WTC11 (cell line): ENCODE measurements around the gene ACBD6. TPM values are rescaled to one million over a fixed set of nuclear protein-coding genes. Genes with fewer than 3 reads are reported as not detected.

Experiments used
- ATAC-seq: fragments of 200-7000 bp; cut with Tn5 transposase; 2 replicates; pipeline ENCODE4 v1.10.0; 2021; ENCODE audit warnings: mild to moderate bottlenecking, moderate library complexity
- CTCF ChIA-PET: fragments of 300-600 bp; sonication (Branson Sonifier 250); formaldehyde crosslinking; loops from one replicate; lab custom pipeline; 2021; ENCODE audit warnings: antibody characterized with exemption; lab: Charles Lee
- POLR2A ChIA-PET: fragments of 350-600 bp; sonication (Branson Sonifier 250); formaldehyde crosslinking; loops from one replicate; lab custom pipeline; 2021; ENCODE audit warnings: antibody characterized with exemption; lab: Charles Lee
- DNase-seq: peaks from one replicate; pipeline ENCODE4 v3.0.0; 2021; ENCODE audit warnings: low spot score
- H3K27ac Mint-ChIP-seq: 2 replicates; pipeline ENCODE4 v1.8.0; 2021; ENCODE audit warnings: mixed read lengths
- H3K27me3 Mint-ChIP-seq: 2 replicates; pipeline ENCODE4 v1.8.0; 2021; ENCODE audit warnings: low read depth, mild to moderate bottlenecking, moderate library complexity, mixed read lengths
- H3K36me3 Mint-ChIP-seq: 2 replicates; pipeline ENCODE4 v1.8.0; 2021; ENCODE audit warnings: mixed read lengths
- H3K4me1 Mint-ChIP-seq: 2 replicates; pipeline ENCODE4 v1.8.0; 2022; ENCODE audit warnings: mixed read lengths
- H3K4me3 Mint-ChIP-seq: 2 replicates; pipeline ENCODE4 v1.8.0; 2021; ENCODE audit warnings: mild to moderate bottlenecking, moderate library complexity, mixed read lengths
- H3K9me3 Mint-ChIP-seq: 2 replicates; pipeline ENCODE4 v1.8.0; 2021; ENCODE audit warnings: mixed read lengths
- ESRRA ChIP-seq: sonication (generic); formaldehyde crosslinking; IDR thresholded peaks from 2 replicates; pipeline ENCODE4 v1.8.1; 2022; ENCODE audit warnings: mild to moderate bottlenecking, missing genetic modification reagents, borderline replicate concordance
- FOXK1 ChIP-seq: sonication (generic); formaldehyde crosslinking; IDR thresholded peaks from 2 replicates; pipeline ENCODE4 v1.8.0; 2022; ENCODE audit warnings: mild to moderate bottlenecking, moderate library complexity, missing genetic modification reagents
- FOXP1 ChIP-seq: sonication (generic); formaldehyde crosslinking; IDR thresholded peaks from 2 replicates; pipeline ENCODE4 v1.8.0; 2022; ENCODE audit warnings: missing genetic modification reagents, mild to moderate bottlenecking, moderate library complexity, borderline replicate concordance
- JUN ChIP-seq: sonication (generic); formaldehyde crosslinking; IDR thresholded peaks from 2 replicates; pipeline ENCODE4 v1.8.0; 2023; ENCODE audit warnings: mild to moderate bottlenecking, missing genetic modification reagents
- NR3C1 ChIP-seq: sonication (generic); formaldehyde crosslinking; conservative IDR thresholded peaks from 2 replicates; pipeline ENCODE4 v1.8.1; 2023; ENCODE audit warnings: low read depth, mild to moderate bottlenecking, missing genetic modification reagents
- PRRX2 ChIP-seq: fragments of 250-450 bp; sonication (Bioruptor Pico); IDR thresholded peaks from 2 replicates; pipeline ENCODE4 v1.8.0; 2021; ENCODE audit warnings: mild to moderate bottlenecking
- TCF7 ChIP-seq: sonication (generic); formaldehyde crosslinking; IDR thresholded peaks from 2 replicates; pipeline ENCODE4 v1.8.0; 2022; ENCODE audit warnings: mild to moderate bottlenecking, low read depth, missing genetic modification reagents, moderate library complexity
- TEAD1 ChIP-seq: sonication (generic); formaldehyde crosslinking; IDR thresholded peaks from 2 replicates; pipeline ENCODE4 v1.8.0; 2022; ENCODE audit warnings: mild to moderate bottlenecking, missing genetic modification reagents
- TEAD4 ChIP-seq: sonication (generic); formaldehyde crosslinking; IDR thresholded peaks from 2 replicates; pipeline ENCODE4 v1.8.0; 2022; ENCODE audit warnings: mild to moderate bottlenecking, missing genetic modification reagents
- TP53 ChIP-seq: sonication (generic); formaldehyde crosslinking; IDR thresholded peaks from 2 replicates; pipeline ENCODE4 v1.8.1; 2023; ENCODE audit warnings: mild to moderate bottlenecking, missing genetic modification reagents
- ZNF219 ChIP-seq: sonication (generic); formaldehyde crosslinking; IDR thresholded peaks from 2 replicates; pipeline ENCODE4 v1.8.0; 2023; ENCODE audit warnings: missing genetic modification reagents, mild to moderate bottlenecking, borderline replicate concordance
- ZNF232 ChIP-seq: sonication (generic); formaldehyde crosslinking; IDR thresholded peaks from 2 replicates; pipeline ENCODE4 v1.8.0; 2022; ENCODE audit warnings: mild to moderate bottlenecking, missing genetic modification reagents
- ZNF671 ChIP-seq: fragments of 250-450 bp; sonication (Bioruptor Pico); IDR thresholded peaks from 2 replicates; pipeline ENCODE4 v1.8.0; 2021; ENCODE audit warnings: mild to moderate bottlenecking
- total RNA-seq: library from RNA; stranded (reverse); gene quantifications from 3 replicates; pipeline ENCODE4 v1.2.3, GENCODE V29; 2021
- TF ChIP-seq, protein P1 (sequence below): sonication (generic); formaldehyde crosslinking; IDR thresholded peaks from 2 replicates; pipeline ENCODE4 v1.8.1; 2022; ENCODE audit warnings: mild to moderate bottlenecking, missing genetic modification reagents, moderate library complexity, borderline replicate concordance
- TF ChIP-seq, protein P2 (sequence below): sonication (generic); formaldehyde crosslinking; IDR thresholded peaks from 2 replicates; pipeline ENCODE4 v1.8.1; 2022; ENCODE audit warnings: mild to moderate bottlenecking, moderate library complexity, missing genetic modification reagents
- TF ChIP-seq, protein P3 (sequence below): sonication (generic); formaldehyde crosslinking; IDR thresholded peaks from 2 replicates; pipeline ENCODE4 v1.8.1; 2023; ENCODE audit warnings: mild to moderate bottlenecking, missing genetic modification reagents, moderate library complexity
- TF ChIP-seq, protein P4 (sequence below): sonication (generic); formaldehyde crosslinking; IDR thresholded peaks from 2 replicates; pipeline ENCODE4 v1.8.0; 2022; ENCODE audit warnings: mild to moderate bottlenecking, missing genetic modification reagents
- TF ChIP-seq, protein P5 (sequence below): sonication (generic); formaldehyde crosslinking; IDR thresholded peaks from 2 replicates; pipeline ENCODE4 v1.8.1; 2023; ENCODE audit warnings: mild to moderate bottlenecking, missing genetic modification reagents, borderline replicate concordance
- TF ChIP-seq, protein P6 (sequence below): sonication (generic); formaldehyde crosslinking; IDR thresholded peaks from 2 replicates; pipeline ENCODE4 v1.8.1; 2022; ENCODE audit warnings: low read depth, missing genetic modification reagents, borderline replicate concordance
- TF ChIP-seq, protein P7 (sequence below): sonication (generic); formaldehyde crosslinking; IDR thresholded peaks from 2 replicates; pipeline ENCODE4 v1.8.0; 2023; ENCODE audit warnings: missing genetic modification reagents
- TF ChIP-seq, protein P8 (sequence below): sonication (generic); formaldehyde crosslinking; IDR thresholded peaks from 2 replicates; pipeline ENCODE4 v1.8.1; 2022; ENCODE audit warnings: missing genetic modification reagents, borderline replicate concordance

The ACBD6 gene
- total RNA-seq, 1 experiment from 2014 or later: 53.5 TPM

DNA sequence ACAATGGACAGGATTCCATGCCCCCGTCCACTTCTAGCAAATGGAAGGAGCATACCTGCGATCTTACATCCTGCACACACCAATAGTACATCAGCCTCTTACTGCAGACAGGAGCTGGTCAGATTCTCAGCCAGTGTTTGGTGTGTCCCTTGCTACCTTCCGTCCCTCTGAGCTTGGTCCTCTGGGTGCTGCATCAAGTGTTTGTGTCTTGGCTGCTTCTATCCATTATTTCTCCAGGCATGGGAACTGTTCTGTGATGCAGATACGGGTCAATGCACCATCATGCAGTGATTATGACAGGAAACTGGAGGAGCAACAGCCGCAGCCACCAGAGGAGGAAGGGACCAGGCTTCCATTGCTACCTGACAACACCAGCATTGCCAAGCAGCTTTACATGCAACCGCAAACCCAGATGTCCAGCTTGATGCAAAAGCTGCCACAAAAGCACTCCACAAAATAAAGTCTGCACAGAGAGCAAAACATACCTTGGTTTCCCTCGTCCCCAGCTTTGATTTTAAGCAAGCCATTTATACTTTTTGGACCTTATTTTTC lies 34.5 kb upstream of the ACBD6 start:
- TF ChIP-seq NR3C1 (CRISPR knock-in tag) (no peak), ZNF219 (CRISPR knock-in tag) (no peak), FOXP1 (no peak), TCF7 (no peak)
- TF ChIP-seq, protein P1, sequence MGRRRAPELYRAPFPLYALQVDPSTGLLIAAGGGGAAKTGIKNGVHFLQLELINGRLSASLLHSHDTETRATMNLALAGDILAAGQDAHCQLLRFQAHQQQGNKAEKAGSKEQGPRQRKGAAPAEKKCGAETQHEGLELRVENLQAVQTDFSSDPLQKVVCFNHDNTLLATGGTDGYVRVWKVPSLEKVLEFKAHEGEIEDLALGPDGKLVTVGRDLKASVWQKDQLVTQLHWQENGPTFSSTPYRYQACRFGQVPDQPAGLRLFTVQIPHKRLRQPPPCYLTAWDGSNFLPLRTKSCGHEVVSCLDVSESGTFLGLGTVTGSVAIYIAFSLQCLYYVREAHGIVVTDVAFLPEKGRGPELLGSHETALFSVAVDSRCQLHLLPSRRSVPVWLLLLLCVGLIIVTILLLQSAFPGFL (CRISPR knock-in tag): no peak
- no peaks in the 10 kb centered on the region for H3K9me3 Mint-ChIP-seq
- CTCF ChIA-PET: interaction anchor here (0.8 to 1.2 kb wide), 3 partner anchors 13 to 345 kb away, joined by 3 to 6 read pairs (median 4); no protein-coding TSS in a partner anchor
- DNase-seq (no peak), ATAC-seq (no peak)
- no peaks in the 10 kb centered on the region for H3K27me3 Mint-ChIP-seq
- no peak overlapping the region for H3K4me3 Mint-ChIP-seq
- H3K4me1 Mint-ChIP-seq: peaks cover 5% of the 10 kb centered on the region
- H3K27ac Mint-ChIP-seq: no peak overlapping the region
- H3K36me3 Mint-ChIP-seq: no peaks in the 10 kb centered on the region
- POLR2A ChIA-PET: no interaction called here

DNA sequence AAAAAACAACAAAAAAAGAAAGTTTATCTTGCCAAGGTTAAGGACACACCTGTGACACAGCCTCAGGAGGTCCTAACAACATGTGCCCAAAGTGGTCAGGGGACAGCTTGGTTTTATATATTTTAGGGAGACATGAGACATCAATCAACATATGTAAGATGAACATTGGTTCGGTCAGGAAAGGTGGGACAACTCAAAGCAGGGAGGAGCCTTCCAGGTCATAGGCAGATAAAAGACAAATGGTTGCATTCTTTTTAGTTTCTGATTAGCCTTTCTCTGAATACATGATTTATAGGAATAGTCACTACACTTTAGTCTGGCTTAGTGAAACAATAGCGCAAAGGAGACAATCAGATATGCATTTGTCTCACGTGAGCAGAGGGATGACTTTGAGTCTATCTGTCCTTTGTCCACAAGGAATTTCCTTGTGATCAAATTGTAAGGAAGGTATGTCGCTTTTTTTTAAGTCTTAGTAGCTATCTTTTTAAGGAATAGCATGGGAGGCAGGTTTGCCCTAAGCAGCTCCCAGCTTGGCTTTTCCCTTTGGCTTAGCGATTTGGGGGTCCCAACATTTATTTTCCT lies 33.1 kb upstream of the ACBD6 start:
- no peaks in the 10 kb centered on the region for H3K9me3 Mint-ChIP-seq
- H3K4me1 Mint-ChIP-seq: 0 out of 2 replicates have a peak, but pooled peaks cover 4% of the 10 kb centered on the region
- H3K27me3 Mint-ChIP-seq: no peaks in the 10 kb centered on the region
- no peak overlapping the region for H3K27ac Mint-ChIP-seq
- no peak for ATAC-seq
- H3K36me3 Mint-ChIP-seq: no peaks in the 10 kb centered on the region
- POLR2A ChIA-PET: no interaction called here
- TF ChIP-seq, protein P2, sequence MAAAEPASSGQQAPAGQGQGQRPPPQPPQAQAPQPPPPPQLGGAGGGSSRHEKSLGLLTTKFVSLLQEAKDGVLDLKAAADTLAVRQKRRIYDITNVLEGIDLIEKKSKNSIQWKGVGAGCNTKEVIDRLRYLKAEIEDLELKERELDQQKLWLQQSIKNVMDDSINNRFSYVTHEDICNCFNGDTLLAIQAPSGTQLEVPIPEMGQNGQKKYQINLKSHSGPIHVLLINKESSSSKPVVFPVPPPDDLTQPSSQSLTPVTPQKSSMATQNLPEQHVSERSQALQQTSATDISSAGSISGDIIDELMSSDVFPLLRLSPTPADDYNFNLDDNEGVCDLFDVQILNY (CRISPR knock-in tag): no peak
- TF ChIP-seq, protein P3, sequence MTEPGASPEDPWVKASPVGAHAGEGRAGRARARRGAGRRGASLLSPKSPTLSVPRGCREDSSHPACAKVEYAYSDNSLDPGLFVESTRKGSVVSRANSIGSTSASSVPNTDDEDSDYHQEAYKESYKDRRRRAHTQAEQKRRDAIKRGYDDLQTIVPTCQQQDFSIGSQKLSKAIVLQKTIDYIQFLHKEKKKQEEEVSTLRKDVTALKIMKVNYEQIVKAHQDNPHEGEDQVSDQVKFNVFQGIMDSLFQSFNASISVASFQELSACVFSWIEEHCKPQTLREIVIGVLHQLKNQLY (CRISPR knock-in tag): no peak
- TF ChIP-seq ESRRA (no peak), ZNF232 (CRISPR knock-in tag) (no peak), ZNF671 (CRISPR knock-in tag) (no peak), ZNF219 (CRISPR knock-in tag) (no peak), TEAD4 (CRISPR knock-in tag) (no peak), FOXK1 (CRISPR knock-in tag) (no peak), JUN (CRISPR knock-in tag) (no peak), TEAD1 (CRISPR knock-in tag) (no peak), PRRX2 (no peak), TP53 (CRISPR knock-in tag) (no peak)
- TF ChIP-seq, protein P4, sequence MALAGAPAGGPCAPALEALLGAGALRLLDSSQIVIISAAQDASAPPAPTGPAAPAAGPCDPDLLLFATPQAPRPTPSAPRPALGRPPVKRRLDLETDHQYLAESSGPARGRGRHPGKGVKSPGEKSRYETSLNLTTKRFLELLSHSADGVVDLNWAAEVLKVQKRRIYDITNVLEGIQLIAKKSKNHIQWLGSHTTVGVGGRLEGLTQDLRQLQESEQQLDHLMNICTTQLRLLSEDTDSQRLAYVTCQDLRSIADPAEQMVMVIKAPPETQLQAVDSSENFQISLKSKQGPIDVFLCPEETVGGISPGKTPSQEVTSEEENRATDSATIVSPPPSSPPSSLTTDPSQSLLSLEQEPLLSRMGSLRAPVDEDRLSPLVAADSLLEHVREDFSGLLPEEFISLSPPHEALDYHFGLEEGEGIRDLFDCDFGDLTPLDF (CRISPR knock-in tag): no peak
- TF ChIP-seq, protein P5, sequence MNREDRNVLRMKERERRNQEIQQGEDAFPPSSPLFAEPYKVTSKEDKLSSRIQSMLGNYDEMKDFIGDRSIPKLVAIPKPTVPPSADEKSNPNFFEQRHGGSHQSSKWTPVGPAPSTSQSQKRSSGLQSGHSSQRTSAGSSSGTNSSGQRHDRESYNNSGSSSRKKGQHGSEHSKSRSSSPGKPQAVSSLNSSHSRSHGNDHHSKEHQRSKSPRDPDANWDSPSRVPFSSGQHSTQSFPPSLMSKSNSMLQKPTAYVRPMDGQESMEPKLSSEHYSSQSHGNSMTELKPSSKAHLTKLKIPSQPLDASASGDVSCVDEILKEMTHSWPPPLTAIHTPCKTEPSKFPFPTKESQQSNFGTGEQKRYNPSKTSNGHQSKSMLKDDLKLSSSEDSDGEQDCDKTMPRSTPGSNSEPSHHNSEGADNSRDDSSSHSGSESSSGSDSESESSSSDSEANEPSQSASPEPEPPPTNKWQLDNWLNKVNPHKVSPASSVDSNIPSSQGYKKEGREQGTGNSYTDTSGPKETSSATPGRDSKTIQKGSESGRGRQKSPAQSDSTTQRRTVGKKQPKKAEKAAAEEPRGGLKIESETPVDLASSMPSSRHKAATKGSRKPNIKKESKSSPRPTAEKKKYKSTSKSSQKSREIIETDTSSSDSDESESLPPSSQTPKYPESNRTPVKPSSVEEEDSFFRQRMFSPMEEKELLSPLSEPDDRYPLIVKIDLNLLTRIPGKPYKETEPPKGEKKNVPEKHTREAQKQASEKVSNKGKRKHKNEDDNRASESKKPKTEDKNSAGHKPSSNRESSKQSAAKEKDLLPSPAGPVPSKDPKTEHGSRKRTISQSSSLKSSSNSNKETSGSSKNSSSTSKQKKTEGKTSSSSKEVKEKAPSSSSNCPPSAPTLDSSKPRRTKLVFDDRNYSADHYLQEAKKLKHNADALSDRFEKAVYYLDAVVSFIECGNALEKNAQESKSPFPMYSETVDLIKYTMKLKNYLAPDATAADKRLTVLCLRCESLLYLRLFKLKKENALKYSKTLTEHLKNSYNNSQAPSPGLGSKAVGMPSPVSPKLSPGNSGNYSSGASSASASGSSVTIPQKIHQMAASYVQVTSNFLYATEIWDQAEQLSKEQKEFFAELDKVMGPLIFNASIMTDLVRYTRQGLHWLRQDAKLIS (CRISPR knock-in tag): no peak
- TF ChIP-seq, protein P6, sequence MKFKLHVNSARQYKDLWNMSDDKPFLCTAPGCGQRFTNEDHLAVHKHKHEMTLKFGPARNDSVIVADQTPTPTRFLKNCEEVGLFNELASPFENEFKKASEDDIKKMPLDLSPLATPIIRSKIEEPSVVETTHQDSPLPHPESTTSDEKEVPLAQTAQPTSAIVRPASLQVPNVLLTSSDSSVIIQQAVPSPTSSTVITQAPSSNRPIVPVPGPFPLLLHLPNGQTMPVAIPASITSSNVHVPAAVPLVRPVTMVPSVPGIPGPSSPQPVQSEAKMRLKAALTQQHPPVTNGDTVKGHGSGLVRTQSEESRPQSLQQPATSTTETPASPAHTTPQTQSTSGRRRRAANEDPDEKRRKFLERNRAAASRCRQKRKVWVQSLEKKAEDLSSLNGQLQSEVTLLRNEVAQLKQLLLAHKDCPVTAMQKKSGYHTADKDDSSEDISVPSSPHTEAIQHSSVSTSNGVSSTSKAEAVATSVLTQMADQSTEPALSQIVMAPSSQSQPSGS (CRISPR knock-in tag): no peak
- TF ChIP-seq, protein P7, sequence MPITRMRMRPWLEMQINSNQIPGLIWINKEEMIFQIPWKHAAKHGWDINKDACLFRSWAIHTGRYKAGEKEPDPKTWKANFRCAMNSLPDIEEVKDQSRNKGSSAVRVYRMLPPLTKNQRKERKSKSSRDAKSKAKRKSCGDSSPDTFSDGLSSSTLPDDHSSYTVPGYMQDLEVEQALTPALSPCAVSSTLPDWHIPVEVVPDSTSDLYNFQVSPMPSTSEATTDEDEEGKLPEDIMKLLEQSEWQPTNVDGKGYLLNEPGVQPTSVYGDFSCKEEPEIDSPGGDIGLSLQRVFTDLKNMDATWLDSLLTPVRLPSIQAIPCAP: no peak
- TF ChIP-seq, protein P8, sequence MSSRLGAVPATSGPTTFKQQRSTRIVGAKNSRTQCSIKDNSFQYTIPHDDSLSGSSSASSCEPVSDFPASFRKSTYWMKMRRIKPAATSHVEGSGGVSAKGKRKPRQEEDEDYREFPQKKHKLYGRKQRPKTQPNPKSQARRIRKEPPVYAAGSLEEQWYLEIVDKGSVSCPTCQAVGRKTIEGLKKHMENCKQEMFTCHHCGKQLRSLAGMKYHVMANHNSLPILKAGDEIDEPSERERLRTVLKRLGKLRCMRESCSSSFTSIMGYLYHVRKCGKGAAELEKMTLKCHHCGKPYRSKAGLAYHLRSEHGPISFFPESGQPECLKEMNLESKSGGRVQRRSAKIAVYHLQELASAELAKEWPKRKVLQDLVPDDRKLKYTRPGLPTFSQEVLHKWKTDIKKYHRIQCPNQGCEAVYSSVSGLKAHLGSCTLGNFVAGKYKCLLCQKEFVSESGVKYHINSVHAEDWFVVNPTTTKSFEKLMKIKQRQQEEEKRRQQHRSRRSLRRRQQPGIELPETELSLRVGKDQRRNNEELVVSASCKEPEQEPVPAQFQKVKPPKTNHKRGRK (CRISPR knock-in tag): no peak
- TF ChIP-seq, all 79 proteins: peak for 0
- CTCF ChIA-PET: interaction anchor here (0.7 kb wide), 1 partner anchor 238 kb away, joined by 4 read pairs; no protein-coding TSS in a partner anchor
- DNase-seq: no peak
- no peak overlapping the region for H3K4me3 Mint-ChIP-seq
